Lower leg skin (tissue), 4 donors: ENCODE results near the gene ADCY2. TPM values are rescaled to one million over a fixed set of nuclear protein-coding genes. Genes with fewer than 3 reads are reported as not detected.

ENCODE experiments used
- DNase-seq, 2 donors: peaks; one replicate each; pipeline ENCODE4 v3.0.0-alpha.2; 2019; ENCODE audit warnings: low spot score in 2 of 2
- H3K4me3 ChIP-seq: fragments of 200-600 bp; sonication (generic); 2 replicates; pipeline ENCODE4 v1.5.1; 2017; ENCODE audit warnings: mild to moderate bottlenecking, low read depth; ENCODE audit not compliant: poor library complexity, severe bottlenecking
- CTCF ChIP-seq, 3 donors: fragments of 450-650 bp; IDR thresholded peaks; one replicate each; pipeline ENCODE4 v1.5.1; 2016; ENCODE audit warnings: antibody characterized with exemption in 3 of 3, mild to moderate bottlenecking in 3 of 3, moderate library complexity in 2 of 3
- POLR2A ChIP-seq, 2 donors: fragments of 450-650 bp; IDR thresholded peaks; one replicate each; pipeline ENCODE4 v1.6.1; 2016 to 2017; ENCODE audit warnings: antibody characterized with exemption in 2 of 2, mild to moderate bottlenecking in 1 of 2, moderate library complexity in 1 of 2
- WGBS, 2 donors: methylation state at CpG; one replicate each; pipeline ENCODE4 v1.1.5; 2018; 5-methylcytosine and 5-hydroxymethylcytosine counted together
- intact Hi-C: fragments of 100-400 bp; cut with DNase I; formaldehyde crosslinking; loops from one replicate; pipeline ENCODE4 v1.15.0; 2023; ENCODE audit warnings: low total_unique reads
- total RNA-seq, 4 donors: library from RNA; depleted of rRNA; stranded (reverse); fragments of >200 nt; gene quantifications; one replicate each; pipeline ENCODE4 v1.1.0, GENCODE V29; 2016

The ADCY2 gene
- total RNA-seq, 4 donors from 2014 or later = 7.3 to 11.5 (median 8.2) TPM

- no peak overlapping the region for H3K4me3 ChIP-seq
- intact Hi-C loops = no loop called here
- TF ChIP-seq CTCF (IDR thresholded peaks at IDR 0.05) = no peak
- no peak for TF ChIP-seq POLR2A (IDR thresholded peaks at IDR 0.05)
- 73 to 80% methylated on average over 3 of the region's 3 CpGs for WGBS, 2 donors
- no peak for DNase-seq
Observed at GRCh38 chr5:7682379-7682778, 286.4 kb downstream of the ADCY2 start.

DNA sequence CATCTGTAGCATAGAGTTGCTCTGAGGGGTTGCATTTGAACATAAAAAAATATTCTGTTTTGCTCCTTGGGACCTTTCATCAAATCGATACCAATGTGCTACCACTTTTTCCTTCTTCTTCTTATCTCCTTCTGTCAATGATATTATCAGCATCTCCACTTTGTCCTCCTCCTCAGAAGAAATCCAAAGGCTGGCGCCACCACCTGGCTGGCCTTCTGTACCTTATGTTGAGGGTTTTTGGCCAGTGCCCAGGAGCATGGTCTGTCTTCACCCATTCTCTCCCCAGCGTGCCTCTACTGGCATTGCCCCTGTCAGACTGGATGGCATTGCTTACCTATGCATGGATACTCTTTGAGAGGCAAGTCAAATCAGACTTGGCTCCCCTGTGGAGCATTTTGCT is 287.8 kb downstream of the ADCY2 start:
- intact Hi-C loops = no loop called here
- TF ChIP-seq CTCF (IDR thresholded peaks at IDR 0.05) (no peak), POLR2A (IDR thresholded peaks at IDR 0.05) (no peak)
- no peak overlapping the region for H3K4me3 ChIP-seq
- no peak for DNase-seq
- 86 to 89% methylated on average over 3 of the region's 3 CpGs for WGBS, 2 donors

GRCh38 chr5:7684826-7685225 is 288.9 kb downstream of the ADCY2 start:
- WGBS, 2 donors = 85 to 94% methylated on average over 5 of the region's 5 CpGs
- H3K4me3 ChIP-seq = no peak overlapping the region
- no peak for DNase-seq
- TF ChIP-seq CTCF (IDR thresholded peaks at IDR 0.05) = no peak
- no peak for TF ChIP-seq POLR2A (IDR thresholded peaks at IDR 0.05)
- intact Hi-C loops = no loop called here

- intact Hi-C loops = no loop called here
- 54 to 70% methylated on average over 1 of the region's 1 CpG for whole genome bisulfite sequencing, 2 donors
Observed at GRCh38 chr5:7686794-7687193, 290.9 kb downstream of the ADCY2 start.

GRCh38 chr5:7690557-7690956 is 294.6 kb downstream of the ADCY2 start:
- TF ChIP-seq POLR2A (IDR thresholded peaks at IDR 0.05) = no peak
- TF ChIP-seq CTCF (IDR thresholded peaks at IDR 0.05) = no peak
- no peak for DNase-seq
- H3K4me3 ChIP-seq = no peak overlapping the region
- intact Hi-C loops = no loop called here
- 84 to 90% methylated on average over 10 of the region's 10 CpGs for WGBS, 2 donors

More at GRCh38 chr5:7686794-7687193, 290.9 kb downstream of the ADCY2 start:
- TF ChIP-seq POLR2A (IDR thresholded peaks at IDR 0.05) = no peak
- no peak for TF ChIP-seq CTCF (IDR thresholded peaks at IDR 0.05)
- no peak overlapping the region for H3K4me3 ChIP-seq
- DNase-seq = no peak

DNA sequence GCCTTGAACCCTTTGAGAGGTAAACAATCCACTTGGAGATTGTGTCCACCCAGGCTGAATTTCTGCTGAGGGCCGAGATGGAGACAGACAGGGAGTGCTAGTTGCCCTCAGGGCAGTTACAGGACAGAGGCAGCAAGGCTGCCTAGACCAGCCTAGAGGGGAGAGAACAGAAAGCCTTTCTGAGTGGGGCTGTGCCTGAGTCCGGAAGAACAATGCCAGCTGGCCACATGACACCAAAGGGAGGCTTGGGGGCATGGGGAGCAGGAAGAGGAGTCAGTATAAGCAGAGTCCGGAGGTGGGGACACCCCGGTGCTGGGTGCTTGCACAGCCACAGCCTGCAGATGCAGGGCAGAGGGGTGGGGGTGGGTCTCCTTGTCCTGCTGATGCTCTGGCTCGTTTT is 309.3 kb downstream of the ADCY2 start:
- 59 to 61% methylated on average over 5 of the region's 5 CpGs for whole genome bisulfite sequencing, 2 donors
- no peak for TF ChIP-seq CTCF (IDR thresholded peaks at IDR 0.05)
- no peak for TF ChIP-seq POLR2A (IDR thresholded peaks at IDR 0.05)
- DNase-seq = no peak
- no peak overlapping the region for H3K4me3 ChIP-seq
- intact Hi-C loops = no loop called here
